SHP77 treated with DMSO at 0.1 percent for 48 hours (cell line): Measurements from ENCODE around the gene USP48.
"Not testable (repeated sequence)": the region's sequence is repeated elsewhere in the genome, so short reads cannot be mapped to it uniquely, and the experiment has no call there.

Experiments
- DNase-seq: peaks from one replicate; lab custom pipeline; 2025; lab: John Stamatoyannopoulos, UW

USP48 gene

GRCh38 chr1:21696931-21697330 lies 86.0 kb downstream of the USP48 start:
- no peak for DNase-seq

- DNase-seq = no peak
Measured at GRCh38 chr1:21693732-21694131, 89.2 kb downstream of the USP48 start.

GRCh38 chr1:21691739-21692138 lies 91.2 kb downstream of the USP48 start:
- no peak for DNase-seq

GRCh38 chr1:21689661-21690372 lies 93.1 kb downstream of the USP48 start:
- no peak for DNase-seq

- DNase-seq = no peak
Measured at GRCh38 chr1:21687081-21687529, 95.8 kb downstream of the USP48 start.

- no peak for DNase-seq
Measured at GRCh38 chr1:21685946-21686678, 96.8 kb downstream of the USP48 start.

GRCh38 chr1:21681426-21681825 lies 101.5 kb downstream of the USP48 start:
- DNase-seq = no peak

- no peak for DNase-seq
Measured at GRCh38 chr1:21680918-21681317, 102.0 kb downstream of the USP48 start.

- DNase-seq = no peak
Measured at GRCh38 chr1:21680381-21680780, 102.6 kb downstream of the USP48 start.

GRCh38 chr1:21677168-21677567 lies 105.8 kb downstream of the USP48 start:
- no peak for DNase-seq

GRCh38 chr1:21674957-21675356 lies 108.0 kb downstream of the USP48 start:
- DNase-seq = no peak

- not testable (repeated sequence) for DNase-seq
Measured at GRCh38 chr1:21673853-21674252, 109.1 kb downstream of the USP48 start.

GRCh38 chr1:21673277-21673780 lies 109.6 kb downstream of the USP48 start:
- DNase-seq = peak; percentile 35

- DNase-seq = no peak
Measured at GRCh38 chr1:21672478-21673276, 110.3 kb downstream of the USP48 start.

GRCh38 chr1:21671915-21672314 lies 111.0 kb downstream of the USP48 start:
- DNase-seq = no peak

GRCh38 chr1:21670956-21671902 lies 111.7 kb downstream of the USP48 start:
- DNase-seq = no peak

GRCh38 chr1:21670059-21670881 lies 112.7 kb downstream of the USP48 start:
- DNase-seq = no peak

GRCh38 chr1:21669258-21670058 lies 113.5 kb downstream of the USP48 start, which contains the start of gene RAP1GAP:
RAP1GAP (minus strand) TSS chr1:21669357; CDS start chr1:21620032, 49,325 bp downstream.
- no peak for DNase-seq

GRCh38 chr1:21668951-21669257 lies 114.0 kb downstream of the USP48 start:
- DNase-seq = no peak
